ENCODE data around the gene STARD6. TPM values are rescaled to one million over a fixed set of nuclear protein-coding genes. Genes with fewer than 3 reads are reported as not detected.

STARD6 gene
- total and polyA plus RNA-seq, 8 donors = 0.42 to 0.43 TPM; not detected in 6

DNA sequence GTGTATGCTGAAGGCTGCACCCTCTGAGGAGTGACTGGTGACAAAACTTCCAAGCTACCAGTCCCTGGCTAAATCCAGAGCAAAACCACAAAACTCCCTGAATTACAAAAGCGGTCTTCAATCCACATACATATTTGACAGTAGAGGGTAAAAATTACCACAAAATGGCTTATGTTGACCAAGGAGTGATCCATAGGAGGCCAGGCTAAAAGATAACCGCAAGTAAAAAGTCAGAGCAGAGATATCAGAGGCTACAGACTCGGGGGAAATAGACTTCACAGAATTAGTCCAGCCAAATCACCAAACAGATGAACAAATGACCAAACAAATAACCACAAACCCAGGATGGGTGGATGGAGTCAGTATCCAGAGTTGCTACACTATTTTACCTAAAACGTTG is 19.4 kb downstream of the STARD6 start:
- no peak overlapping the region for H3K4me3 ChIP-seq
- no peaks in the 10 kb centered on the region for H3K4me1 ChIP-seq
- no peaks in the 10 kb centered on the region for H3K27me3 ChIP-seq
- intact Hi-C loops (cut with DNase I) = no loop called here
- no peak for ATAC-seq
- no peaks in the 10 kb centered on the region for H3K36me3 ChIP-seq
- no peak overlapping the region for H3K27ac ChIP-seq
- TF ChIP-seq, protein P1, sequence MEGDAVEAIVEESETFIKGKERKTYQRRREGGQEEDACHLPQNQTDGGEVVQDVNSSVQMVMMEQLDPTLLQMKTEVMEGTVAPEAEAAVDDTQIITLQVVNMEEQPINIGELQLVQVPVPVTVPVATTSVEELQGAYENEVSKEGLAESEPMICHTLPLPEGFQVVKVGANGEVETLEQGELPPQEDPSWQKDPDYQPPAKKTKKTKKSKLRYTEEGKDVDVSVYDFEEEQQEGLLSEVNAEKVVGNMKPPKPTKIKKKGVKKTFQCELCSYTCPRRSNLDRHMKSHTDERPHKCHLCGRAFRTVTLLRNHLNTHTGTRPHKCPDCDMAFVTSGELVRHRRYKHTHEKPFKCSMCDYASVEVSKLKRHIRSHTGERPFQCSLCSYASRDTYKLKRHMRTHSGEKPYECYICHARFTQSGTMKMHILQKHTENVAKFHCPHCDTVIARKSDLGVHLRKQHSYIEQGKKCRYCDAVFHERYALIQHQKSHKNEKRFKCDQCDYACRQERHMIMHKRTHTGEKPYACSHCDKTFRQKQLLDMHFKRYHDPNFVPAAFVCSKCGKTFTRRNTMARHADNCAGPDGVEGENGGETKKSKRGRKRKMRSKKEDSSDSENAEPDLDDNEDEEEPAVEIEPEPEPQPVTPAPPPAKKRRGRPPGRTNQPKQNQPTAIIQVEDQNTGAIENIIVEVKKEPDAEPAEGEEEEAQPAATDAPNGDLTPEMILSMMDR (IDR thresholded peaks at IDR 0.05) = no peak
- peaks cover 0 to 1% of the 10 kb centered on the region in 2 donors for H3K9me3 ChIP-seq
- no peak for DNase-seq

DNA sequence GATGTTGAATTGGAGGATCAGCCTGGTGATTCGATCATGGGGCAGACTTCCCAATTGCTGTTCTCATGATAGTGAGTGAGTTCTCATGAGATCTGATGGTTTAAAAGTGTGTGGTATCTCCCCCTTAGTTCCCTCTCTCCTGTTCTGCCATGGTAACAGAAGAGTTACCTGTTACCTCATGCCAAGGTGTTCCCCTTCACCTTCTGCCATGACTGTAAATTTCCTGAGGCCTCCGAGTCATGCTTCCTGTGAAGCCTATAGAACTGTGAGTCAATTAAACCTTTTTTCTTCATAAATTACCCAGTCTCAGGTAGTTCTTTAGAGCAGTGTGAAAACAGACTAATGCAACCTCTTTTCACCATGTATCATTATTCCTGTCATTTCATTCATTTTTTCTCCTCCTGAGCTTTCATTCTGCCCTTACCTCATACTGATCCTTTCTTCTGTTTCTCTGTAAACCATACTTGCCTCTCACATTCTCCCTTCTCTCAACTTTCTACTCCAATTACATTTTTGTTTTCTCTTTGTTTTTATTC is 22.0 kb downstream of the STARD6 start:
- Histone ChIP-seq H3K9me3 (no peaks in the 10 kb centered on the region), H3K4me3 (no peak overlapping the region), H3K4me1 (no peaks in the 10 kb centered on the region), H3K27ac (no peak overlapping the region), H3K27me3 (no peaks in the 10 kb centered on the region), H3K36me3 (no peaks in the 10 kb centered on the region)
- DNase-seq (no peak), ATAC-seq (no peak)
- TF ChIP-seq, protein P1 (IDR thresholded peaks at IDR 0.05) = no peak
- intact Hi-C loops (cut with DNase I) = no loop called here

DNA sequence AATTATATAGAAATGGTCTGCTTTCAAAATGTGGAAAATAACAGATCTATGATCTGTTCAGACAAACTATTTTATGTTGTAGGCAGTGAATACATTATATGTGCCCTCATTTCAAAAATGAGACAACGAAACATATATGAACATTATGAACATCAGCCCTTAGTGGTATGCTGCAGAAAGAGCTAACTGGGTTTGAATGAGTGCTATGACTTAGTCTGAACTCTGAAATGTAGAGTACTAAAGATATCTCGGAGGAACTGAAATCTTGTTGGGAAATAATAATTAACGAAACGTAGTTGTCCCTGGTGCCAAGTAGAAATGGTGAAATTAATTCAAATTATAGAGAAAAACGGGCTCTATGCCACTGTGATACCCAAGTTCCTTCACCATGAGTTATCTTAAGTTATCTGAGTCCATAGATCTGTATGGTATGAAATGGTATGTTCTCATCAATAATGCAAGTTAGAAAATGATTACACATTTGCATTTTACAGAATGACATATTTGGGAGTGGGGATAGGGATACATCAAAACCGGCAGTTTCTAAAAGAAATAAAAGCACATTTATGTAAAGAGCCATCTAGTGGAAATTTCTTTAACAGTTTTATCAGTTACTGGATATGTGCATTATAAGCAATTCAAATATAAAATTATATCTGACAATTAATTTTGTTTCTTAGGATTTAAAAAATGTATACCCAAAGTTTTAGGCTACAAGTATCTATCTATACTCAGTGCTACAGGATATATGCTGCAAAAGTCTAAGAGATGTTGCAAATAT is 26.7 kb downstream of the STARD6 start:
- Histone ChIP-seq H3K9me3 (no peaks in the 10 kb centered on the region), H3K27ac (no peak overlapping the region), H3K4me3 (no peak overlapping the region), H3K4me1 (no peaks in the 10 kb centered on the region), H3K36me3 (no peaks in the 10 kb centered on the region), H3K27me3 (no peaks in the 10 kb centered on the region)
- intact Hi-C loops (cut with DNase I) = no loop called here
- DNase-seq = no peak
- no peak for ATAC-seq
- TF ChIP-seq, protein P1 (IDR thresholded peaks at IDR 0.05) = no peak

DNA sequence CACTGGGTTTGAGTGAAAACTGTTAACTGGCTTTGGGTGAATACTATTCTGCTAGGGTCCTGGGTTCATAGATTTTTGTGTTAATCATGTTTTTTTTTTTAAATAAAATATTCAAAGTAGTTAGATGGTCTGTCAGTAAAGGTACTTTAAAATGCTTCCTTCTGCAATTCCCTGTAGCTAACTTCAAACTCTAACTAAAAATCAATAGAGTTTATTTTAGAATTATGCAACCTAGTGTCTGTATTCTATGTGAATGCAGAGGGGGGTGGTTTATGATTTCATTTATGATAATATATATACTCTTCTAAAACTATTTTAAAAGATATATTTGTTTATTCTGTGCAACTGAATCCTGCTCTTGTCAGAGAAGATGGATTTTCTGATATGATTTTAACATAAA is 27.9 kb downstream of the STARD6 start:
- intact Hi-C loops (cut with DNase I) = no loop called here
- ATAC-seq (no peak), DNase-seq (no peak)
- Histone ChIP-seq H3K9me3 (no peaks in the 10 kb centered on the region), H3K4me1 (no peaks in the 10 kb centered on the region), H3K36me3 (no peaks in the 10 kb centered on the region), H3K27ac (no peak overlapping the region), H3K27me3 (no peaks in the 10 kb centered on the region), H3K4me3 (no peak overlapping the region)
- TF ChIP-seq, protein P1 (IDR thresholded peaks at IDR 0.05) = no peak

DNA sequence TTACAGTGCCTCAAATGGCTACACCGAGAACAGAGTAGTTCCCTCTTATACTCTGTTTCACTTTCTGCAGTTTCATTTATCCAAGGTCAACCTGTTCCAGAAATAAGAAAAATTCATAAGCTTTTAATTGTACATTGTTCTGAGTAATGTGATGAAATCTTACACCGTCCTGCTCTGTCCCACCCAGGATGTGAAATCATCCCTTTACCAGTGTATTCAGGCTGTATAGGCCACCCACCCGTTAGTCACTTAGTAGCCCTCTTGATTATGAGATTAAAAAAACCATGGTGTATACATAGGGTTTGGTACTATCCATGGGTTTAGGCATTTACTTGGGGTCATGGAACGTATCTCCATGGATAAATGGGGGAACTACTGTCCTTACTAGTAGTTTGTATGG is 29.8 kb downstream of the STARD6 start:
- no peak for DNase-seq
- H3K9me3 ChIP-seq = no peaks in the 10 kb centered on the region
- TF ChIP-seq, protein P1 (IDR thresholded peaks at IDR 0.05) = no peak
- no peak overlapping the region for H3K4me3 ChIP-seq
- ATAC-seq = no peak
- H3K27me3 ChIP-seq = no peaks in the 10 kb centered on the region
- no peak overlapping the region for H3K27ac ChIP-seq
- H3K4me1 ChIP-seq = no peaks in the 10 kb centered on the region
- intact Hi-C loops (cut with DNase I) = no loop called here
- H3K36me3 ChIP-seq = no peaks in the 10 kb centered on the region
